Measurements from ENCODE around the gene OCEL1. TPM values are rescaled to one million over a fixed set of nuclear protein-coding genes. Genes with fewer than 3 reads are reported as not detected.

Gene OCEL1
- total and polyA plus RNA-seq, 8 donors: 9.7 to 38.0 (median 12.7) TPM

DNA sequence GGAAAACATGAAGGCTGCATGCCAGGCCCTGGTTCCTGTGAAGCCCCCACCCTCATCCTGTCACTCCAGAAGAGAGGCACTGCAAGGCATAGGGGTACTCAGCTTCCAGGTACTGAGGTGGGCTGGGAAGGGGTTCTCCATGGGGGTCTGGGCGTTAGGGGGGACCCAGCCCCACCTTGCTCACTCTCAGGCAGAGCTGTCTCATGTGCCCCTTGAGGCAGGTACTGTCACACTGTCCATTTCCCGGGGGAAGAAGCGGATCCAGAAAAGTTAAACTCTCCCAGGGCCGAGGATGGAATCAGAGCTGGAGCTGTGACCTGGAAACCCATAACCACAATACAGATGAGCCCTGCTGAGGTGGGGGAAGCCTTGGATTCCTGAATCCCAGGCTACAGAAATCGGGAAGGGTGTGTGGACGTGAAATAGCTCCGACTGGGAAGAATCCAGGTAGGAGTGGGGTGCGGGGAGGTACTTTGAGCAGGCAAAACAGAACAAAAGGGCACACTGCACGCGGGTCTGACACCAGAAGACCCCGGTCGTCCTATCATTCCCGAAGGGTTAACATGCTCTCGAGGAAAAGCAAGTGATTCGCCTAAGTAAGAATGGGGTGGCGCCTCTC lies 11.4 kb upstream of the OCEL1 start:
- H3K4me1 ChIP-seq: peaks cover 13 to 17% of the 10 kb centered on the region in 2 donors
- intact Hi-C loops (cut with DNase I): no loop called here
- H3K27me3 ChIP-seq: no peaks in the 10 kb centered on the region
- H3K27ac ChIP-seq: peak overlapping the region; percentile 86 to 96
- no peak for DNase-seq
- H3K4me3 ChIP-seq: peak overlapping the region; percentile 61 to 79
- TF ChIP-seq, protein P1, sequence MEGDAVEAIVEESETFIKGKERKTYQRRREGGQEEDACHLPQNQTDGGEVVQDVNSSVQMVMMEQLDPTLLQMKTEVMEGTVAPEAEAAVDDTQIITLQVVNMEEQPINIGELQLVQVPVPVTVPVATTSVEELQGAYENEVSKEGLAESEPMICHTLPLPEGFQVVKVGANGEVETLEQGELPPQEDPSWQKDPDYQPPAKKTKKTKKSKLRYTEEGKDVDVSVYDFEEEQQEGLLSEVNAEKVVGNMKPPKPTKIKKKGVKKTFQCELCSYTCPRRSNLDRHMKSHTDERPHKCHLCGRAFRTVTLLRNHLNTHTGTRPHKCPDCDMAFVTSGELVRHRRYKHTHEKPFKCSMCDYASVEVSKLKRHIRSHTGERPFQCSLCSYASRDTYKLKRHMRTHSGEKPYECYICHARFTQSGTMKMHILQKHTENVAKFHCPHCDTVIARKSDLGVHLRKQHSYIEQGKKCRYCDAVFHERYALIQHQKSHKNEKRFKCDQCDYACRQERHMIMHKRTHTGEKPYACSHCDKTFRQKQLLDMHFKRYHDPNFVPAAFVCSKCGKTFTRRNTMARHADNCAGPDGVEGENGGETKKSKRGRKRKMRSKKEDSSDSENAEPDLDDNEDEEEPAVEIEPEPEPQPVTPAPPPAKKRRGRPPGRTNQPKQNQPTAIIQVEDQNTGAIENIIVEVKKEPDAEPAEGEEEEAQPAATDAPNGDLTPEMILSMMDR (IDR thresholded peaks at IDR 0.05): no peak
- no peaks in the 10 kb centered on the region for H3K9me3 ChIP-seq
- ATAC-seq: no peak
- peaks cover 0 to 67% of the 10 kb centered on the region in 2 donors for H3K36me3 ChIP-seq

DNA sequence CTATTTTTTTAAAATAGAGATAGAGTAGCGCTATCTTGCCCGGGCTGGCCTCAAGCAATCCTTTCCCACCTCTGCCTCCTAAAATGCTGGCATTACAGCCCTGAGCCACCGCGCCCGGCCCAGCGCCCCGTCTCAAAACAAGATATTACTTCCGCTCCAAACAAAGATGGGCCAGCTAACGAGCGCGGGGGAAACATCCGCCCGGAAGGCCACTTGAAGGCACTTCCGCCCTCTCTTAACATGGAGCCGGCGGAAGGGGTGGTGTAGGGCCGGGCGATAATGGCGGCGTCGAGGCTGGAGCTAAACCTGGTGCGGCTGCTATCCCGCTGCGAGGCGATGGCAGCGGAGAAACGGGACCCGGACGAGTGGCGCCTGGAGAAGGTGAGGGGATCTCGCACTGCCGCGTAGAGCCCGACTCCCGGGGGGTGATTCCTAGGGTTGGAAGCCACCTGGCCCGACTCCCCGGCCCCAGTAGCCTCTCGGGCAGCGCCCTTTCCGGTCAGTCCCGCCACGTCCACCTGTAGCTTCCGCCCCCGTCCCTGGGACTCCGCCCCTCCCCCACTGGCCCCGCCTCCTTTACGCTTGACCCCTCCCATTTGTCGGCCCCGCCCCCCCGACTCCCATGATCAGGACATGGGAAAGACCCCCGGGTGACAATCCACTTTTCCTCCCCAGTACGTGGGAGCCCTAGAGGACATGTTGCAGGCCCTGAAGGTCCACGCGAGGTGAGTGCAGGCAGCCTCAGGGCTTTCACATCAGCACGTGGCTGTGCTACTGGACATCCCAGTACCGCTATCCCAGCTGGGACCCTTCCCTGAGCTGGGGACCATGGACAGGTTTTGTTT lies 10.7 kb upstream of the OCEL1 start, which contains the start of gene USE1:
Gene USE1 (plus strand): TSS at position 231 of the 845 bp plus-strand sequence. CDS start 49 bp downstream, at position 280.
- peak within 1 kb of the TSS; percentile 61 to 79 for H3K4me3 ChIP-seq
- H3K9me3 ChIP-seq: no peaks in the 10 kb centered on the region
- TF ChIP-seq, protein P1 (IDR thresholded peaks at IDR 0.05): no peak
- H3K27ac ChIP-seq: peak within 1 kb of the TSS; percentile 86 to 96
- intact Hi-C loops (cut with DNase I): no loop called here
- ATAC-seq: peak; percentile 96
- H3K4me1 ChIP-seq: peaks cover 13 to 22% of the 10 kb centered on the region in 2 donors
- DNase-seq: peak; percentile 90 to 95 (median 93)
- H3K36me3 ChIP-seq: peaks cover 0 to 64% of the 10 kb centered on the region in 2 donors
- no peaks in the 10 kb centered on the region for H3K27me3 ChIP-seq

DNA sequence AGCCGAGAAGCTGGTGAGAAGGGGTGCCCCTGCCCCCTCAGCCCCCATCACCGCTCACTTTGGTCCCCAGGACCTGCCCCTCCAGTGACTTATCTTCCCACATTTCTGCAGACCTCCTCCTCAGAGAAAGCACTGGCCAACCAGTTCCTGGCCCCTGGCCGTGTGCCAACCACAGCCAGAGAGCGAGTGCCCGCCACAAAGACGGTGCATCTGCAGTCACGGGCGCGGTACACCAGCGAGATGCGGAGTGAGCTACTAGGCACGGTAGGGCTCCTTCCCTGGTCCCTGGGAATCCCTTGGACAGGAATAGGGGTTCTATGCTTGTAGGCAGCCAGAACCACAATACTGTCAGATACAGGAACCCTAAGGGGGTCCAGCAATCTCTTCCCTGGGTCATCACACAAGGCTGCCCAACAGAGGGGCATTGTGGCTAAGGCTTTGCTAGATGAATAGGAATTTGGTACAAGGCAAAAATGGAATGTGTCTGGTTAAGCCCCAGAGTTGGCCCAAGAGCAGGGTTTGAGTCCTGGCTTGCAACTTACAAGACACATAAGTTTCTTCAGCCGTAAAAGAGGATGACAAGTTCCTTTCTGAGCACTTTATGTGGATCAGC lies 9.9 kb upstream of the OCEL1 start:
- DNase-seq: peak in 1 of 4 donors; percentile 75
- peak overlapping the region; percentile 86 to 96 for H3K27ac ChIP-seq
- TF ChIP-seq, protein P1 (IDR thresholded peaks at IDR 0.05): no peak

DNA sequence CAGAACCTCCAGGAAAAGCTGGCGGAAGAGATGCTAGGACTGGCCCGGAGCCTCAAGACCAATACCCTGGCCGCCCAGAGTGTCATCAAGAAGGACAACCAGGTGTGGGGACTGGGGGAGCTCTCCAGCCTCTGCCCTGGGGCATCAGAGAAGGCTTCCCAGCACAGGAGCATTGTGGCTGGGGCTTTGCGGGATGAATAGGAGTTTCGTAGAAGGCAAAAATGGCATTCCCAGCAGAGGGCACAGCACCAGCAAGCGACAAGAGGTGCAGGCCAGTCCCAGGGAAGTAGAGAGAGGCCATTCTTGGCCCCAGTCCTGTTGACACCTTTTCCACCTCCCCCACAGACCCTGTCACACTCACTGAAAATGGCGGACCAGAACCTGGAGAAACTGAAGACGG lies 6.7 kb upstream of the OCEL1 start:
- DNase-seq: no peak
- H3K4me3 ChIP-seq: no peak overlapping the region
- TF ChIP-seq, protein P1 (IDR thresholded peaks at IDR 0.05): no peak
- no peak for ATAC-seq
- no peaks in the 10 kb centered on the region for H3K27me3 ChIP-seq
- H3K27ac ChIP-seq: no peak overlapping the region
- peaks cover 13 to 27% of the 10 kb centered on the region in 2 donors for H3K4me1 ChIP-seq
- intact Hi-C loops (cut with DNase I): no loop called here
- H3K9me3 ChIP-seq: no peaks in the 10 kb centered on the region
- peaks cover 0 to 32% of the 10 kb centered on the region in 2 donors for H3K36me3 ChIP-seq

More for the DNA sequence above, 9.9 kb upstream of the OCEL1 start:
- intact Hi-C loops (cut with DNase I): no loop called here
- Histone ChIP-seq H3K27me3 (no peaks in the 10 kb centered on the region), H3K36me3 (peaks cover 0 to 56% of the 10 kb centered on the region in 2 donors), H3K9me3 (no peaks in the 10 kb centered on the region), H3K4me1 (peaks cover 13 to 23% of the 10 kb centered on the region in 2 donors), H3K4me3 (peak overlapping the region; percentile 61 to 79)
- no peak for ATAC-seq

All from left lung (tissue), 10 donors.